Stimulated activated CD4-positive, alpha-beta T cell treated with anti-CD3 and anti-CD28 coated beads, Interleukin-15, amount 100 ng/mL, for 1 hour (primary cell): ENCODE measurements around the gene GPR3.
"Not testable (repeated sequence)": the region's sequence is repeated elsewhere in the genome, so short reads cannot be mapped to it uniquely, and the experiment has no call there.

ENCODE experiments used
- DNase-seq, 2 donors: peaks; one replicate each; pipeline ENCODE4 v3.0.0-alpha.2; 2020; ENCODE audit warnings: low read depth in 1 of 2, low spot score in 1 of 2

GPR3 gene

DNA sequence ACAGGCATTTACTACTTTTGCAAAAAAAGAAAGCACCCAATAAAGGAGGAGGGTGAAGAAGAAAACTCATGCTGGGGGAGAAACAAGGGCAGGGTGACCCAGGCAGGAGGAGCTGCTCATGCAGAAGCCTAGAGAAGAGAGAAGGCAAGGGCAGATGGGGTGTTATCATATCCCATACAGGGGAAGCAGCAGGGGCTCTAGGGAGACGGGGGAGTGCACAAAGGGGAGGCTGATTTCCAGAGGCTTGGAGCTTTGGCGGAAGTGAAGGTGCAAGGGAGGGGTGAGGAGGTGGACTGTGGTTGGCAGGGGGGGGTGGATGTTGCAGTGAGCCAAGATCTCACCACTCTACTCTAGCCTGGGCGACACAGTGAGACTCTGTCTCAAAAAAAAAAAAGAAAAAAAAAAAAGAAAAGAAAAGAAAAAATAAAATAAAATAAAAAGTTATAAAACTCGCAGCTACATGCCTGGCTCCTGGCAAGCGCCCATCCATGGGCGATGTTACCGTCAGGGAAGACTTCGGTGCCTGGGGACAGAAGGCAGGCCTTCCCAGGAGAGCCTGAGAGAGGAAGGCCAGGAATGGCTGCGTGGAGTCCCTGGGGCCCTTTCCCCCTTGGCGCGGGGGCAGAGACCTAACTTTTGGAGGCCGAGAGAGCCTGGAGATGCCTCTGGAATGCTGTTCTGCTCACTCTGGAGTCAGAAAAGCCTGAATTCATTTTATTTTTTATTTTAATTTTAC lies 14.5 kb upstream of the GPR3 start:
- no peak for DNase-seq

DNA sequence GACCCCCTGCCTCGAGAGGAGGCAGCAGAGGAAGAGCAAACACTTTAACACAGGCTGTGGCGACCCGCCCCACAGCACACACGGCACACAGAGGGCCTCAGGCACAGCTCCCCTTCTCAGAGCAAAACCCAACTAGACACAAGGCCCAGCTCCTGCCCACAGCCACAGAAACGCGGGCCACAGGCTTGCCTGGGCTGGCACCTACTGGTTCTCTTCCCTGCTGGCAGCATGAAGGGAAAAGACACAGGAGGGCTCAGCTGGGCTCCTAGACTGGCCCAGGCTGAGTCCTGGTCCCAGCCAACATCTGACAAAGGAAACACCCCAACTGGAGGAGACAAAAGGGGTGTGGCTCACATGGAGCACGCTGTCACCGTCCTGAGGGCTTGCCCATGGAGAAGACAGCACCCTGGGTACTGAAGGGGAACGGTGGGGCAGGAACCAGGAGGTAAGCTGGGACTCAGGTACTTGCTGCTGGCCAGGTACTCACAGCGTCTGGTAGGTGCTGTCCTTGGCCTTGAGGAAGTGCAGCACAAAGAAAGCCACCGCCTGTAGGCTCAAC lies 12.8 kb upstream of the GPR3 start:
- no peak for DNase-seq

DNA sequence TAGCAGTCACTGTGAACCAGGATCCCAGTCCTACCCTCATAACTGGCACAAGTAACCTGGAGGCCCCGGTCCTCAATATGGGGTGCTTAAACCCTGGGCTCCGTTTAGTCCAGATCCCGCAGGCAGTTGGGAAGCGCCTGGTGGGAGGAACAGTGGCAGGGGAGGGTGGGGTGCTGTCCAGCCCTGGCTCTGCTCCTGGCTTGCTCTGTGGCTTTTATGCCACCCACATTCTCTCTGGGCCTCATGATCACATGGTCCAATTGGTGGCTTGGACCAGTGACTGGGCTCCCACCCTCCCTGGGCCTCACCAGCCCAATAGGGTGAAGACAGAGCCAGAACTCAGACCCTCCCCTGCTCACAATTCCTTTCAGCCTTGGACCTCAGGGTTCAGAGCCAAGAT lies 12.2 kb upstream of the GPR3 start:
- no peak for DNase-seq

DNA sequence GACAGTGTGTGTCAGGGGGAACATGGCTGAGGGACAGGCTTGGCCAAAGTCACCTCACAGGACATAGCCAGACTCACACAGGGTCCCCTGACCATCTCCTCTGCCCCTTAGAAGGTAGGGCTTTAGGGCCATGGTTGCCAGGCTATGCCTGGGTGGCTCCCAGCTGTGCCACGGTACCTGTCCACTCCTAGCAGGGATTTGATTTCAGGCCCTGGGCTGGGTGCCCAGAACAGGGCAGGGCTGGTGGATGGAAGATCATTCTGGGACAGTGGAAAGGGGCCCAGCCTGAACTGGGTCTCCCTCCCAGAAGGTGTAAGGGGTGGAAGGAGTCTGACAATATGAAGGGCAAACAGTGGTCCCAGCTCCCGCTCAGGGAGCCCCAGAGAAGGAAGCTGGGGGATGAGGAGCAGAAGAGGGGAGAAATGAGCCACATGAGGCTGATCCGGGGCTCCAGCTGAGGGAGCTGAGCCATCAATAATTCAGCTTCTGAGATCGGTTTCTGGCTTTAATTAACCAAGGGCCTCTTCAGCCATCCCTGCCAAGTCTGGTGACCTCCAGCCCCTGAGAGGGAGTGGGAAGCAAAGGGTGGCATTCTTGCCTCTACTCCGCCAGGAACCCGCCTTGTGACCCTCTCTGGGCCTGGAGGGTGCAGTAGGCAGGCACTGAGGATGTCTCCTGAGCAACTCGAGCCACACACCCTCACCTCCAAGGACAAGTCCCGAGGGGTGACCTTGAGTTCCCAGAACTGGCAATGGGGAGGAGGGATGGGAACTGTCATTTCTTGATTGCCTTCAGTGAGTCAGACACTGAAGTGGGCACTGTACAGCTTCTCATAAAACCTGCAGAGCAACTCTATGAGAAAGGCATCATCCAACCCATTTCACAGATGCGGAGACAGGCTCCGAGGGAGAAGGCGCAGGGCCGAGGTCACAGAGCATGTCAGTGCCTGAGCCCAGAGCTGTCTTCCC lies 11.4 kb upstream of the GPR3 start:
- no peak for DNase-seq

DNA sequence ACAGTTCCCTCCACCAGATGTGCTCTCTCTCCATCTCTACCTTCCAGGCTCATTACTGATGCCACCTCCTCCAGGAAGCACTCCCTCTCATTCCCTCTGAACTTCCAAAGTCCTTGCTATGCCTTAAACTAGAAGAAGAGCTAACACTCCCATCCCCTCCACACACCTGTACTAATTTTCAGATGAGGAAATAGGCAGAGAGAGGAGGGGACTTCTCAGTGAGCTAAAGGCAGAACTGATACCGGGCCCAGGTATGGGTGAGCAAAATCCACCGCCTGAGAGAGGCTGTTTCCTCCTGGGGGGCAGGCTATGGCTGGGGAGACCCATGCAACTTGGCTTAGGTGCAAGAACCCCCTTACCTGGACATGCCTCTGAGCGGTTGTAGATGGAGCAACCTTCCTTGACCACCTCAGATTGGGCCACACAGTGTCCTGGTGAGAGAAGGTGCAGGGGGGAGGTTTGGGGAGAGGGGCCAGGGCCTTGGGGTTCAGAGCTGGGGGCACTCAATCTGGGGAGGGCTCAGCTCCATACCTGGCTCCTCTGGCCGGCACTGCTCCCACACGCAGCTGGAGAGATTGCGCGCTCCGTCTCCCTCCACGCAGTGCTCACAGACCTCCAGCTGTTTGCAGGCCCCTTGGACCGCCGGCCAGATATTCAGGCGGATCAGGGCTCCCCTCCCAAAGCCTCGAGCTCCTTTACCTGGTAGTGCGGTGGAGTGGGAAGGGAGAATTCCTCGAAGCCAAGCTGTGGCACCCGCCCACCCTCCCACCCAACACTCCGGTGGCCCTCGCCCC lies 10.3 kb upstream of the GPR3 start:
- no peak for DNase-seq

- DNase-seq: peak; percentile 16 to 31
Observed at GRCh38 chr1:27383039-27383605, 9.3 kb upstream of the GPR3 start, which contains the start of gene CD164L2. Gene CD164L2 (minus strand): TSS chr1:27383333. CDS start chr1:27383239, 94 bp downstream.

GRCh38 chr1:27383661-27384060 lies 8.8 kb upstream of the GPR3 start:
- DNase-seq: no peak

GRCh38 chr1:27384797-27385196 lies 7.6 kb upstream of the GPR3 start:
- DNase-seq: not testable (repeated sequence)

DNA sequence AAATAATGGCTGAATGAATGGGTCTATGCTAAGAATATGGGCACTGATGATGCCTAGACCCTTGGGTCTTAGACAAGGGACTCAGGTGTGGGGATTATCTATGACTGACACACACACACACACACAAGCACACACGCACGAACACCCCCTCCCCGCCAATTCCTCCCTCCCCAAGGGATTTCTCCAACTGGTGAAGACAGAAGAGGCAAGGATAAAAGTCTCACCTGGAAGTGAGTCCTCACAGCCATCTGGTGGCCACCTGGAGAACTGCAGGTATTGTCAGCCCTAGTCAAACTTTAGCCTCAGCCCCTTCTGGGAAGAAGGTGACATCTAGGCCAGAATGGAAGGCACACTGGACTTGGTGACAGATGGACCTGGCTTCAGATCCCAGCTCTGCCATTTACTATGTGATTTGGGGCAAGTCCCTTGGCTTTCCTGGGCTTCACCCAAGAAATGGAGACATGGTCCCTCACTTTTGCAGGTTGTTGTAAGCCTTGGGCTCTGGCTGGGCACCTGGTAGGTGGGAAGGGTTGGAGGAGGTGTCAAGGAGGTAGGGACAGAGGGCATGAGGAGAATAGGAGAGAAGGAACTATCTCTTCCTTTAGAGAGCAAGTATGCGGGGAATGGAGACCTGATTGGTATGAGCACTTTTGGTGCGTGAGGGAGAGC lies 4.0 kb upstream of the GPR3 start:
- peak; percentile 40 to 65 for DNase-seq

- DNase-seq: no peak
Observed at GRCh38 chr1:27391511-27392095, 819 bp upstream of the GPR3 start.

DNA sequence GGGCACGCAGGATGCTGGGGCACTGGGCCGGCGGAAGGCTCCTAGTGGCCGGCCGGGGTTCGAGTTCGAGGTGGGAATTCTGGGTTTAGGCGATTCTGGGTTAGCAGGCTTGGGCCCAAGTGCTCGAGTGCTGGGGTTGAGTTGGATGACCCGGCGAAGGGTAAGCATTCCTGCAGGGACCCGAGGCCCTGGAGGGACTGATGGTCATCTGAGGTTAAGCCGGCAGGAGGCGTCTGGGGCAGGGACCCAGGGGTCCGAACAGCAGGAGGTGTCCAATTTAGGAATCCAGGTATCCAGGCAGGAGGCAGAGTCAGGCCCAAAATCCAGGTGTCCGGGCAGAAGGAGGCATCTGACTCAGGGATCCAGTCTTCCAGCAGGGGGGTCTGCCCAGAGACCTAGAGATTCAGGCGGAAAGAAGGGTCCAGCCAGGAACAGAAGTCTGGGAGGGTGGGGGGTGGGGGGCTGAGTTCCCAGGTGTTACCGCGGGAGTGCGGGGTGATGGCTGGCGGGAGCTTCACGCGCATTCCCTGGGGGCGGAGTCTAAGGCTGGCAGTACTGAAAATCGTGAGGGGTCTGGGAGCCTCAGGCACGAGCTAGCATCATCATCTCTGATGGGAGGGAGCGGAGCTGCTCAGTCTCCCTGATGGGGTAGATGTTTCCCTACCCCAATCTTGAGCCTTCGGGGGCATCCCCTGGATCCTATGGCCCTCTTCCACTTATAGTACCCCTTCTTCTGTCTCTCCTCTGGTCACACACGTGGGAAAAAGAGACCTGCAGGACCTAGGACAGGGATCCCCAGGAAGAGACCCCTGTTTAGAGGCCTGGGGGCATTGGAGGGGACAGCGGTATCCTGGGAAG lies 585 bp downstream of the GPR3 start:
- DNase-seq: no peak

DNA sequence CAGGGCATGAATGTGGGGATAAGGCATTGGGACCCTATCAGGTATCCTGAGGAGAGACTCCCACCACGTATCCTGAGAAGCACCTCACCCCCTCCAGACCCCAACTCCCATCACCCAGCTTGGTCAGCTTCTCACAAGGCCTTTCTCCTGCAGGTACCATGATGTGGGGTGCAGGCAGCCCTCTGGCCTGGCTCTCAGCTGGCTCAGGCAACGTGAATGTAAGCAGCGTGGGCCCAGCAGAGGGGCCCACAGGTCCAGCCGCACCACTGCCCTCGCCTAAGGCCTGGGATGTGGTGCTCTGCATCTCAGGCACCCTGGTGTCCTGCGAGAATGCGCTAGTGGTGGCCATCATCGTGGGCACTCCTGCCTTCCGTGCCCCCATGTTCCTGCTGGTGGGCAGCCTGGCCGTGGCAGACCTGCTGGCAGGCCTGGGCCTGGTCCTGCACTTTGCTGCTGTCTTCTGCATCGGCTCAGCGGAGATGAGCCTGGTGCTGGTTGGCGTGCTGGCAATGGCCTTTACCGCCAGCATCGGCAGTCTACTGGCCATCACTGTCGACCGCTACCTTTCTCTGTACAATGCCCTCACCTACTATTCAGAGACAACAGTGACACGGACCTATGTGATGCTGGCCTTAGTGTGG lies 1.3 kb downstream of the GPR3 start:
- DNase-seq: no peak

DNA sequence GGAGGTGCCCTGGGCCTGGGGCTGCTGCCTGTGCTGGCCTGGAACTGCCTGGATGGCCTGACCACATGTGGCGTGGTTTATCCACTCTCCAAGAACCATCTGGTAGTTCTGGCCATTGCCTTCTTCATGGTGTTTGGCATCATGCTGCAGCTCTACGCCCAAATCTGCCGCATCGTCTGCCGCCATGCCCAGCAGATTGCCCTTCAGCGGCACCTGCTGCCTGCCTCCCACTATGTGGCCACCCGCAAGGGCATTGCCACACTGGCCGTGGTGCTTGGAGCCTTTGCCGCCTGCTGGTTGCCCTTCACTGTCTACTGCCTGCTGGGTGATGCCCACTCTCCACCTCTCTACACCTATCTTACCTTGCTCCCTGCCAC lies 1.8 kb downstream of the GPR3 start:
- DNase-seq: no peak

DNA sequence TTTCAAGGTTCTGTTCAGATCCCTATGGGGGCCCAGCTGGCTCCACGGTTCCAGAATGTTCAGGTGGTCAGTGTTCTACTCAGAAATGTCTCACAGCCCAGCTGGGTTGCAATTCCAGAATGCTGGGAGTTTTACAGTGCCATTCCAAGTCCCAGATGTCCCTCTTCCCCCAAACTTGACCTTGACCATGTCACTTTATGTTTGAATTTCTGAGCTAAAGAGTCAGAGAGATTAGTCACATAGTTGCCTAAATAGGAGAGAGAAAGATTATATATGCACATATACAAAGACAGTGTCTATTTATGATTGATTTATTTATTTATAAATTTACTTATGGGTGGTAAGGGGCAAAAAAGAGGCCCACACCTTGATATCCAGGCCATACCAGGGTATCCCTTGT lies 2.5 kb downstream of the GPR3 start:
- no peak for DNase-seq

DNA sequence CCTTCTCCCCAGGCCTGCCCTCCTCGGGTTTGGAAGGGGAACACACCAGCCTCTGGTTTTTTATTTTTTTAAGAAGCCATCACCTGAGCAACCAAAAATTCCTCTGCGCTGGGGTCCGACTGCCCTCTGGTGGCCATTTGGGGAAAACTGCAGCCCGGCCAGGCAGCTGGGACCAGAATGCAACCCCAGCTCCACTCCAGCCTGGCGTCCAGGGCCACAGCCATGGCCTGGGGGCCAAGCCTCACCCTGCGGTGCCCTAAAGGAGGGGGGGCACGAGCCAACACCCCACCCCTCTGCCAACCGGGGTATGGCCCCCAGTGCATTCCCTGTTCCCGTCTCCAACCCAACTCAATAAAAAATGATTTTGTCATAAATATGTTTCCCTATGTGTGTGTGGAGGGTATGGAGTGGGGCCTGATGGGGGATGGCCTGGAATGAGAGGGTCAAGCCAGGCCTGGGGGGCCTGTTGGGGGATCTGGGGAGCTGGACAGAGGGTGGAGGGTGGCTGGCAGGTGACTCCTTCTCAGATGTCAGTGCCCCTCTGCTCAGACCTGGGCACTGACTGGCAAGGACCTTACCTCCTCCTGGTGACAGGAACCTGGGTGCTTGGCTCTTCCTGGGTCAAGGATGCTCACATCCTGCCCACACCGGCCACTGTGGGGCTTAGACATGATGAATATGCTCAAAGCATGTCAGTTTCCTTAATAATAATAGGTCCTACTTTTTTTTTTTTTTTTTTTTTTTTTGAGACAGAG lies 3.2 kb downstream of the GPR3 start:
- DNase-seq: peak; percentile 57 to 67

DNA sequence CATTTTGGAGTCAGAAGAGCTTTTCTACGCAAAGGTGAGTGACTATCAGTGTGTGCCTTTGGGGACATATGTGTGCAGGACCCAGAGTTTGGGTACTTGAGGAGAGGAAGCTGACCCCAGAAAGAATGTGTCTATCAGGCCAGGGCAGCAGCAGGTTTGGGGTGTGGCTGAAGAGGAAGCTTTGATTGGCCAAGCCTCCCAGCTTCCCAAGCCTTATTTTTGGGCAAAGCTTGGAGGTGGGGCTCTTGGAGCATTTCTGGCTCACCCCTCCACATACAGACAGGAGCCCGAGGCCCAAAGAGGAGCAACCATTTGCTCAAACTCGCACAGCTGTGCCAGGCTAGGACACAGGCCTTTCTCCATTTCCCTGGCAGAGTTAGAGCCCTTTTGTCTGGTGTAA lies 4.7 kb downstream of the GPR3 start:
- DNase-seq: no peak

- no peak for DNase-seq
Observed at GRCh38 chr1:27397749-27398148, 5.3 kb downstream of the GPR3 start.
